H9 (cell line): ENCODE data around the gene MEIS2. TPM values are rescaled to one million over a fixed set of nuclear protein-coding genes. Genes with fewer than 3 reads are reported as not detected.

Experiments used
- DNase-seq: peaks from one replicate; pipeline ENCODE4 v3.0.0-alpha.2; 2017
- H2AFZ ChIP-seq: one replicate; pipeline ENCODE4 v1.6.1; 2013; ENCODE audit warnings: mild to moderate bottlenecking, low read length, control low read depth, moderate library complexity
- H2AK5ac ChIP-seq: 2 replicates; pipeline ENCODE4 v1.6.1; 2013; ENCODE audit warnings: low read length, control low read depth, mixed read lengths; ENCODE audit not compliant: insufficient read length
- H2BK120ac ChIP-seq: one replicate; pipeline ENCODE4 v1.6.1; 2013; ENCODE audit warnings: low read depth, mild to moderate bottlenecking, low read length, control low read depth, inconsistent platforms; ENCODE audit not compliant: poor library complexity, severe bottlenecking
- H2BK12ac ChIP-seq: 2 replicates; pipeline ENCODE4 v1.6.1; 2013; ENCODE audit warnings: low read length, control low read depth, mixed read lengths, low read depth; ENCODE audit not compliant: insufficient read length
- H2BK15ac ChIP-seq: 2 replicates; pipeline ENCODE4 v1.6.1; 2013; ENCODE audit warnings: low read depth, low read length, control low read depth
- H2BK20ac ChIP-seq: one replicate; pipeline ENCODE4 v1.6.1; 2013; ENCODE audit warnings: low read depth, mild to moderate bottlenecking, low read length, control low read depth, inconsistent platforms; ENCODE audit not compliant: poor library complexity, severe bottlenecking
- H2BK5ac ChIP-seq: 2 replicates; pipeline ENCODE4 v1.6.1; 2013; ENCODE audit warnings: low read length, control low read depth, mixed read lengths; ENCODE audit not compliant: insufficient read length
- H3K14ac ChIP-seq: 2 replicates; pipeline ENCODE4 v1.6.1; 2013; ENCODE audit warnings: low read length, control low read depth; ENCODE audit not compliant: insufficient read depth
- H3K18ac ChIP-seq: 2 replicates; pipeline ENCODE4 v1.6.1; 2013; ENCODE audit warnings: low read depth, mild to moderate bottlenecking, mixed read lengths, low read length, control low read depth; ENCODE audit not compliant: insufficient read length
- H3K23ac ChIP-seq: 2 replicates; pipeline ENCODE4 v1.6.1; 2013; ENCODE audit warnings: low read length, control low read depth, mixed read lengths, low read depth; ENCODE audit not compliant: insufficient read length
- H3K23me2 ChIP-seq: 2 replicates; pipeline ENCODE4 v1.6.1; 2013; ENCODE audit warnings: low read depth, mild to moderate bottlenecking, mixed read lengths, low read length, control low read depth; ENCODE audit not compliant: insufficient read length, poor library complexity, severe bottlenecking
- H3K27ac ChIP-seq: 2 replicates; pipeline ENCODE4 v1.5.1; 2013; ENCODE audit warnings: low read length, control low read depth, mixed read lengths, low read depth; ENCODE audit not compliant: insufficient read length
- H3K27me3 ChIP-seq: 2 replicates; pipeline ENCODE4 v1.6.1; 2013; ENCODE audit warnings: low read length, control low read depth, inconsistent platforms; ENCODE audit not compliant: insufficient read depth
- H3K4ac ChIP-seq: 2 replicates; pipeline ENCODE4 v1.6.1; 2013; ENCODE audit warnings: low read depth, mild to moderate bottlenecking, control low read depth, inconsistent platforms, low read length, moderate library complexity
- H3K4me1 ChIP-seq: 2 replicates; pipeline ENCODE4 v1.6.1; 2013; ENCODE audit warnings: low read length, control low read depth, inconsistent platforms; ENCODE audit not compliant: insufficient read depth
- H3K4me2 ChIP-seq: 2 replicates; pipeline ENCODE4 v1.6.1; 2013; ENCODE audit warnings: low read length, control low read depth, mixed read lengths; ENCODE audit not compliant: insufficient read length, insufficient read depth
- H3K56ac ChIP-seq: 2 replicates; pipeline ENCODE4 v1.6.1; 2013; ENCODE audit warnings: low read depth, mild to moderate bottlenecking, mixed read lengths, low read length, control low read depth; ENCODE audit not compliant: insufficient read length
- H3K79me1 ChIP-seq: 2 replicates; pipeline ENCODE4 v1.6.1; 2013; ENCODE audit warnings: low read depth, mild to moderate bottlenecking, moderate library complexity, low read length, control low read depth, inconsistent platforms; ENCODE audit not compliant: insufficient read depth, poor library complexity, severe bottlenecking
- H3K79me2 ChIP-seq: 2 replicates; pipeline ENCODE4 v1.6.1; 2013; ENCODE audit warnings: low read length, control low read depth, inconsistent platforms; ENCODE audit not compliant: insufficient read depth
- H3K9ac ChIP-seq: 2 replicates; pipeline ENCODE4 v1.6.1; 2013; ENCODE audit warnings: low read length, control low read depth, mixed read lengths; ENCODE audit not compliant: insufficient read length; ENCODE audit errors: extremely low read depth
- H3K9me3 ChIP-seq: one replicate; pipeline ENCODE4 v1.6.1; 2013; ENCODE audit warnings: low read depth, low read length, inconsistent platforms; ENCODE audit not compliant: control insufficient read depth
- H3T11ph ChIP-seq: one replicate; pipeline ENCODE4 v1.6.1; 2013; ENCODE audit warnings: mild to moderate bottlenecking, low read length, control low read depth, inconsistent platforms
- H4K20me1 ChIP-seq: one replicate; pipeline ENCODE4 v1.6.1; 2013; ENCODE audit not compliant: control insufficient read depth, insufficient read length, insufficient read depth
- H4K5ac ChIP-seq: 2 replicates; pipeline ENCODE4 v1.6.1; 2013; ENCODE audit warnings: low read depth, mild to moderate bottlenecking, mixed read lengths, low read length, control low read depth; ENCODE audit not compliant: insufficient read length
- H4K8ac ChIP-seq: replicated peaks from 2 replicates; pipeline ENCODE4 v1.6.1; 2013; ENCODE audit warnings: low read length, control low read depth, mixed read lengths, low read depth; ENCODE audit not compliant: insufficient read length
- H4K91ac ChIP-seq: 2 replicates; pipeline ENCODE4 v1.6.1; 2013; ENCODE audit warnings: low read depth, mild to moderate bottlenecking, moderate library complexity, mixed read lengths, low read length, control low read depth; ENCODE audit not compliant: insufficient read length
- H3K27ac Mint-ChIP-seq, 3 experiments: 2 replicates in 2 of 3; 3 replicates in 1 of 3; pipeline ENCODE4 v1.8.0; 2020 to 2021; ENCODE audit warnings: mixed read lengths in 3 of 3, mild to moderate bottlenecking in 1 of 3, moderate library complexity in 1 of 3
- H3K27me3 Mint-ChIP-seq: 2 replicates; pipeline ENCODE4 v1.8.0; 2021; ENCODE audit warnings: low read depth, mild to moderate bottlenecking, moderate library complexity, mixed read lengths
- H3K36me3 Mint-ChIP-seq, 3 experiments: 2 replicates in 2 of 3; 3 replicates in 1 of 3; pipeline ENCODE4 v1.8.0; 2020 to 2021; ENCODE audit warnings: low read depth in 3 of 3, mixed read lengths in 3 of 3; ENCODE audit not compliant: insufficient read depth in 1 of 3
- H3K4me1 Mint-ChIP-seq, 2 experiments: 2 replicates each; pipeline ENCODE4 v1.8.0; 2020; ENCODE audit warnings: mixed read lengths in 2 of 2
- H3K4me3 Mint-ChIP-seq, 2 experiments: 2 replicates in 1 of 2; 3 replicates in 1 of 2; pipeline ENCODE4 v1.8.0; 2020 to 2021; ENCODE audit warnings: mild to moderate bottlenecking in 2 of 2, mixed read lengths in 2 of 2, moderate library complexity in 1 of 2
- H3K9me3 Mint-ChIP-seq, 2 experiments: 2 replicates in 1 of 2; 3 replicates in 1 of 2; pipeline ENCODE4 v1.8.0; 2020; ENCODE audit warnings: mild to moderate bottlenecking in 2 of 2, mixed read lengths in 2 of 2, moderate library complexity in 1 of 2
- WGBS: extraction: QIAGEN DNeasy Blood & Tissue Kit; methylation state at CpG from one replicate; pipeline ENCODE4 v1.1.7; 2013; ENCODE audit warnings: missing lambda C conversion rate, low lambda C conversion rate, mixed read lengths; ENCODE audit not compliant: insufficient read length; ENCODE audit errors: extremely low coverage; 5-methylcytosine and 5-hydroxymethylcytosine counted together
- total RNA-seq: library from RNA; stranded (reverse); gene quantifications from 2 replicates; pipeline ENCODE4 v1.2.1, GENCODE V29; 2021
- TF ChIP-seq, protein P1 (sequence below): fragments of 200-600 bp; sonication (generic); conservative IDR thresholded peaks from 3 replicates; pipeline ENCODE4 v1.8.0; 2021; ENCODE audit warnings: antibody characterized with exemption, mild to moderate bottlenecking

Gene MEIS2
- total RNA-seq, 1 experiment from 2014 or later = 0.35 TPM

DNA sequence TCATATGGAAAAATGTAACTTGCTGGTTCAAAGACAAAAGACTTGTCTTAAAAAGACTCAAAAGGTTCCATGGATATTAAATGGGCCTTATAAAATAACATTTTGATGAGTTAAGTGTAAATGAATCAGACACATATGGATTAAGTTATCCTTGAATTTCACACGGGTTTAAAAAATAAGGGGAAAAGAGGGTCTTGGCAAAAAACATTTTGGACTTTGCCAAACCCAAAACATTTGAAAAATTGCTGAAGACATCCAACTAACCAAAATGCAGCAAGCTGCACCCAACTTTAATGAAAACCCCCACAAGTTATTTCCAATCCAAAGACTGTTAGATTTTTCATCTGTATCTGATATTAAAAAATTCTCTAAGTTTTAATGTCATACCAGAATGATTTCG lies 200.7 kb downstream of the MEIS2 start:
- WGBS = no CpG with 5 or more reads among the region's 2 CpGs
- H3K27ac ChIP-seq = no peak overlapping the region
- H3K79me2 ChIP-seq = no peaks in the 10 kb centered on the region

More for the DNA sequence above, 200.7 kb downstream of the MEIS2 start:
- Histone ChIP-seq H3K4ac (no peak overlapping the region), H2BK12ac (no peak overlapping the region), H3K79me1 (no peaks in the 10 kb centered on the region), H3K14ac (no peak overlapping the region), H4K8ac (no peak overlapping the region), H4K91ac (no peak overlapping the region), H4K20me1 (no peaks in the 10 kb centered on the region), H3K23ac (no peak overlapping the region), H2BK5ac (no peak overlapping the region), H3T11ph (no peak overlapping the region), H2BK20ac (no peak overlapping the region), H2AK5ac (no peak overlapping the region), H2AFZ (no peak overlapping the region), H3K4me2 (no peak overlapping the region), H3K18ac (no peak overlapping the region), H3K9me3 (no peaks in the 10 kb centered on the region), H4K5ac (no peak overlapping the region), H2BK15ac (no peak overlapping the region), H3K23me2 (no peaks in the 10 kb centered on the region), H3K27me3 (no peaks in the 10 kb centered on the region; the same call in 1 of the 2 replicates), H3K9ac (no peak overlapping the region), H2BK120ac (no peak overlapping the region), H3K4me1 (peaks cover 15% of the 10 kb centered on the region), H3K56ac (no peak overlapping the region)
- Mint-ChIP-seq H3K27me3 (peaks cover 45% of the 10 kb centered on the region), H3K4me3 (no peak overlapping the region), H3K36me3 (no peaks in the 10 kb centered on the region), H3K27ac (no peak overlapping the region), H3K4me1 (peaks cover 55 to 65% of the 10 kb centered on the region in 2 experiments), H3K9me3 (no peaks in the 10 kb centered on the region; a peak in 1 of 5 replicates)
- TF ChIP-seq, protein P1, sequence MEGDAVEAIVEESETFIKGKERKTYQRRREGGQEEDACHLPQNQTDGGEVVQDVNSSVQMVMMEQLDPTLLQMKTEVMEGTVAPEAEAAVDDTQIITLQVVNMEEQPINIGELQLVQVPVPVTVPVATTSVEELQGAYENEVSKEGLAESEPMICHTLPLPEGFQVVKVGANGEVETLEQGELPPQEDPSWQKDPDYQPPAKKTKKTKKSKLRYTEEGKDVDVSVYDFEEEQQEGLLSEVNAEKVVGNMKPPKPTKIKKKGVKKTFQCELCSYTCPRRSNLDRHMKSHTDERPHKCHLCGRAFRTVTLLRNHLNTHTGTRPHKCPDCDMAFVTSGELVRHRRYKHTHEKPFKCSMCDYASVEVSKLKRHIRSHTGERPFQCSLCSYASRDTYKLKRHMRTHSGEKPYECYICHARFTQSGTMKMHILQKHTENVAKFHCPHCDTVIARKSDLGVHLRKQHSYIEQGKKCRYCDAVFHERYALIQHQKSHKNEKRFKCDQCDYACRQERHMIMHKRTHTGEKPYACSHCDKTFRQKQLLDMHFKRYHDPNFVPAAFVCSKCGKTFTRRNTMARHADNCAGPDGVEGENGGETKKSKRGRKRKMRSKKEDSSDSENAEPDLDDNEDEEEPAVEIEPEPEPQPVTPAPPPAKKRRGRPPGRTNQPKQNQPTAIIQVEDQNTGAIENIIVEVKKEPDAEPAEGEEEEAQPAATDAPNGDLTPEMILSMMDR = no peak
- DNase-seq = no peak
